Measurements from ENCODE around the gene ELOVL7. TPM values are rescaled to one million over a fixed set of nuclear protein-coding genes. Genes with fewer than 3 reads are reported as not detected.

Gene ELOVL7
- polyA plus RNA-seq, 1 experiment = 0.02 TPM

DNA sequence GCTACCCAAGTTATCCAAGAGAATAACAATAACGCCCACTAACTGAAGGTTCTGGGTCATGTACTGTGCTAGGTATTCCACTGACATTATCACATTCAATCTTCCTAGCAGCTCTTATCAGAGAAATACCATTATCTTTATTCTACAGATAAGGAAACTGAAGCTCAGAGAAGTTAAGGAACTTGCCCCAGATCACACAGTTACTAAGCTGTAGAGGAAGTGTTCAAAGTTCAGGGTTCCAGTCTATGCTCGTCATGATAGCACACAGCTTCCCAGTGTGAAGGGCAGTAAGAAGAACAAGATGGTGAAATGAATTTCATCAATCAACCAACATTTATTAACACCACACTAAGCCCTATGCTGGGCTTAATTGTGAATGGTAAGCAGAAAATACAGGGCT is 29.6 kb downstream of the ELOVL7 start:
- POLR2A ChIA-PET = no interaction called here
- H3K4me3 ChIP-seq (ENCODE audit: low read depth, low read length) = no peak overlapping the region
- no peak for DNase-seq (ENCODE audit: low read depth)
- no peaks in the 10 kb centered on the region for H3K27me3 ChIP-seq (ENCODE audit: control insufficient read depth, insufficient read depth, low read length)
- CTCF ChIA-PET = no interaction called here
- no peaks in the 10 kb centered on the region for H3K36me3 ChIP-seq (ENCODE audit: control insufficient read depth, insufficient read depth, low read length)
- TF ChIP-seq, protein P1, sequence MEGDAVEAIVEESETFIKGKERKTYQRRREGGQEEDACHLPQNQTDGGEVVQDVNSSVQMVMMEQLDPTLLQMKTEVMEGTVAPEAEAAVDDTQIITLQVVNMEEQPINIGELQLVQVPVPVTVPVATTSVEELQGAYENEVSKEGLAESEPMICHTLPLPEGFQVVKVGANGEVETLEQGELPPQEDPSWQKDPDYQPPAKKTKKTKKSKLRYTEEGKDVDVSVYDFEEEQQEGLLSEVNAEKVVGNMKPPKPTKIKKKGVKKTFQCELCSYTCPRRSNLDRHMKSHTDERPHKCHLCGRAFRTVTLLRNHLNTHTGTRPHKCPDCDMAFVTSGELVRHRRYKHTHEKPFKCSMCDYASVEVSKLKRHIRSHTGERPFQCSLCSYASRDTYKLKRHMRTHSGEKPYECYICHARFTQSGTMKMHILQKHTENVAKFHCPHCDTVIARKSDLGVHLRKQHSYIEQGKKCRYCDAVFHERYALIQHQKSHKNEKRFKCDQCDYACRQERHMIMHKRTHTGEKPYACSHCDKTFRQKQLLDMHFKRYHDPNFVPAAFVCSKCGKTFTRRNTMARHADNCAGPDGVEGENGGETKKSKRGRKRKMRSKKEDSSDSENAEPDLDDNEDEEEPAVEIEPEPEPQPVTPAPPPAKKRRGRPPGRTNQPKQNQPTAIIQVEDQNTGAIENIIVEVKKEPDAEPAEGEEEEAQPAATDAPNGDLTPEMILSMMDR (IDR thresholded peaks at IDR 0.05; ENCODE audit: insufficient read depth, low read depth, low read length) = no peak

DNA sequence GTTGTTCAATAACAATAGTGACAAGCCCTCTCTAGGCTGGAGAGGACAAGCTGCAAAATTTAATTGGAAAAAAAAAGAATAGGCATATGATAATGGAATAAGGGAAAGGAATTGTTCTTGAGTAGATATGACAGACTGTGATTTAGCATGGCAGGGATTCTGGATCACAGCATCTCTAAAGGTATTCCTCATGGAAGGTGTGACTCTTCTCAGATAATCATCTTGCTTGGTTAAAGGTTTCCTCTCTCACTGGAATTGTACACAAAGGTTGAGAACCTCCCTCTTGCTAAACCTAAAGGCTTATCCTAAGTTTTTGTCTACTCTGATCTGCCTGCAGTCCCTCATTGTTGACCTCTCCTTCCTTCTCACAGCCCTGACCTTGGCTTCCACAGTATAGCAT is 31.6 kb downstream of the ELOVL7 start:
- Histone ChIP-seq H3K4me3 (ENCODE audit: low read depth, low read length) (no peak overlapping the region), H3K36me3 (ENCODE audit: control insufficient read depth, insufficient read depth, low read length) (no peaks in the 10 kb centered on the region), H3K27me3 (ENCODE audit: control insufficient read depth, insufficient read depth, low read length) (no peaks in the 10 kb centered on the region)
- ChIA-PET POLR2A (no interaction called here), CTCF (no interaction called here)
- DNase-seq (ENCODE audit: low read depth) = no peak
- TF ChIP-seq, protein P1 (IDR thresholded peaks at IDR 0.05; ENCODE audit: insufficient read depth, low read depth, low read length) = no peak

DNA sequence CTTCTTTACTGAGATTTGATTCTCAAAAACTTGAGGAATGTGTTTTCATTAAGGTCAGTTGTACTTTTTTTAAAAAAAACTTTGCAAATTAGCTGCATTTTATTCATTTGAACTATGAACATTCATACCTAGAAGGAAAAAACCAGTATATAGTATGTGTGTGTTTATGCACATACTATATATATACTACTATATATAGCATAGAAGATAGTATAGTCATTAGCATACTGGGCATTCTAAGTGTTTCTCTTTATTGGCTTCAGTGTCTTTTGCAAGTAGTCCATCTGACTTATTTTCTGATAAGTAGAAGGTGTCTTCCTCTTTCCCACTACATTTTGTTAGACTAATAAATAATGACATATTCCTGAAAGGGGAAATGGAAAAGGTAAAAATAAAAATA is 33.0 kb downstream of the ELOVL7 start:
- H3K36me3 ChIP-seq (ENCODE audit: control insufficient read depth, insufficient read depth, low read length) = no peaks in the 10 kb centered on the region

DNA sequence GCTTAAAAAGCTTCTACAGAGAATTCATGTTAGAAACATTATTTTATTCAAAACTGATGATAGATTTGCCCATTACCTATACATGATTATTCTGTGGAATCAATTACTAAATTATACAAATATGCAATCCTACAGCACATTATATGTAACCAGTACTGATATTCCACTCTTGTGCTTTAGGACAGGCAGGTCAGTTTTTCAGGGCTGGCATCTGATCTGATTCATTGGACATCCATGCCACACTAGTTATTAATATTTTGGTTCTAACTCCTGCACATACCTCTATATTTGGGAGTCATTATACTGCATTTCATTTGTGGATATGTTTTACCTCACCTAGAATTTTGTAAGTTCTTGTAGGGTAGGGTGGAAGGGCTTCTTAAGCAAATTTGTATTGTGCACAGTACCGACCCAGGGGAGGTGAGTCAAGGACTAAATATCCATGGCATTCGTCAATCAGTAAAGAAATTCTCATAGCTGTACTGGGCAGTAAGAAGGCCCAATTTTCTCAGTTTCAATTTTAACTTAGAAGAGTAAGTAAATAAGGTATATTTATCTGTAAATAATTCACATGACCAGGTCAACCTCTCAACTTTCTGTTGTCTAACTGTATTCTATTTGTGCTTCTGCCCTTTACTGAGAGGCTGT is 33.5 kb downstream of the ELOVL7 start:
- Histone ChIP-seq H3K27me3 (ENCODE audit: control insufficient read depth, insufficient read depth, low read length) (no peaks in the 10 kb centered on the region), H3K36me3 (ENCODE audit: control insufficient read depth, insufficient read depth, low read length) (no peaks in the 10 kb centered on the region), H3K4me3 (ENCODE audit: low read depth, low read length) (no peak overlapping the region)
- ChIA-PET POLR2A (no interaction called here), CTCF (no interaction called here)
- TF ChIP-seq, protein P1 (IDR thresholded peaks at IDR 0.05; ENCODE audit: insufficient read depth, low read depth, low read length) = no peak
- no peak for DNase-seq (ENCODE audit: low read depth)

More for the DNA sequence above, 33.0 kb downstream of the ELOVL7 start:
- no peak for DNase-seq (ENCODE audit: low read depth)
- no peak overlapping the region for H3K4me3 ChIP-seq (ENCODE audit: low read depth, low read length)
- POLR2A ChIA-PET = no interaction called here
- TF ChIP-seq, protein P1 (IDR thresholded peaks at IDR 0.05; ENCODE audit: insufficient read depth, low read depth, low read length) = no peak
- CTCF ChIA-PET = no interaction called here
- H3K27me3 ChIP-seq (ENCODE audit: control insufficient read depth, insufficient read depth, low read length) = no peaks in the 10 kb centered on the region

DNA sequence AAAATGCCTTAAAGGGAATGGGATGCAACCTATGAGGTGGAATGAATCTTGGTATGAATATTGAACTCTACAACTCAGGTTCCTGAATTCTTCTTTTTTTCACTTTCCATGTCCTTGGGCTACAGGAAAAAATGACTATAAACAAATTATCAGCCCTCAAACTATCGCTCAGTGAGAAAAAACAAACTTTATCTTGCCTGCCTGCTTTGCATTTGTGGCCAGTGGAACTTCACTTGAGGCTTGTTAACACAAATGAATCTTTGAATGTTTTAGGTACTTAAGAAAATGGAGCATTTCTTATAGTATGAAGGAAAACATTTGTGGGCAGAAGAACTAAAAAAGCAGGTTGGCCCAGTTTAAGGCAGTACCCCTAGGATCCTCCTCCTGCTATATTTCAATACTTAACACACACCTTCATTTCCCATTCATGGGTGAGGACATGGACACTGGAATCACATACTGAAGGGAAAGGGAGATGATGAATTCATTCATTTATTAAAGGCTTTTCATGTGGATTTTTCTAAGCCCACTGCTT is 34.1 kb downstream of the ELOVL7 start:
- ChIA-PET POLR2A (no interaction called here), CTCF (no interaction called here)
- Histone ChIP-seq H3K36me3 (ENCODE audit: control insufficient read depth, insufficient read depth, low read length) (no peaks in the 10 kb centered on the region), H3K27me3 (ENCODE audit: control insufficient read depth, insufficient read depth, low read length) (no peaks in the 10 kb centered on the region), H3K4me3 (ENCODE audit: low read depth, low read length) (no peak overlapping the region)
- DNase-seq (ENCODE audit: low read depth) = no peak
- TF ChIP-seq, protein P1 (IDR thresholded peaks at IDR 0.05; ENCODE audit: insufficient read depth, low read depth, low read length) = no peak

All from BJ (cell line).